MCF 10A (cell line): ENCODE results near the gene OTOA. TPM values are rescaled to one million over a fixed set of nuclear protein-coding genes. Genes with fewer than 3 reads are reported as not detected.
"Not testable (repeated sequence)": the region's sequence is repeated elsewhere in the genome, so short reads cannot be mapped to it uniquely, and the experiment has no call there.

ENCODE experiments used
- BruUV-seq: library from RNA; stranded (reverse); fragments of 400-500 nt; replicated peaks from 2 replicates; lab custom pipeline; 2021; lab: Mats Ljungman, UMichigan
- CTCF ChIA-PET: fragments of 300-600 bp; sonication (Branson Sonifier 250); formaldehyde crosslinking; extraction: SDS; loops from one replicate; lab custom pipeline; 2021; ENCODE audit warnings: antibody characterized with exemption, inconsistent platforms; lab: Yijun Ruan, JAX
- POLR2A ChIA-PET: fragments of 300-600, 350-650 bp; sonication (Branson Sonifier 250); formaldehyde crosslinking; extraction: SDS; loops from one replicate; lab custom pipeline; 2020; ENCODE audit warnings: antibody characterized with exemption, inconsistent platforms; lab: Yijun Ruan, JAX
- DNase-seq: peaks from one replicate; pipeline ENCODE4 v3.0.0-alpha.2; 2018; ENCODE audit not compliant: unreplicated experiment
- H3K27ac Mint-ChIP-seq: one replicate; pipeline ENCODE4 v1.8.0; 2022; ENCODE audit warnings: mild to moderate bottlenecking, low read depth, mixed read lengths; ENCODE audit not compliant: unreplicated experiment
- H3K27me3 Mint-ChIP-seq: one replicate; pipeline ENCODE4 v1.8.0; 2022; ENCODE audit warnings: mixed read lengths; ENCODE audit not compliant: insufficient read depth, unreplicated experiment
- H3K36me3 Mint-ChIP-seq: one replicate; pipeline ENCODE4 v1.8.0; 2022; ENCODE audit warnings: mild to moderate bottlenecking, moderate library complexity, mixed read lengths; ENCODE audit not compliant: insufficient read depth, unreplicated experiment
- H3K4me1 Mint-ChIP-seq: one replicate; pipeline ENCODE4 v1.8.0; 2022; ENCODE audit warnings: mixed read lengths; ENCODE audit not compliant: insufficient read depth, unreplicated experiment
- H3K4me3 Mint-ChIP-seq: one replicate; pipeline ENCODE4 v1.8.0; 2022; ENCODE audit warnings: mild to moderate bottlenecking, moderate library complexity, mixed read lengths; ENCODE audit not compliant: unreplicated experiment
- H3K9me3 Mint-ChIP-seq: one replicate; pipeline ENCODE4 v1.8.0; 2022; ENCODE audit warnings: mixed read lengths; ENCODE audit not compliant: unreplicated experiment
- intact Hi-C: fragments of 100-400 bp; cut with micrococcal nuclease; formaldehyde crosslinking; loops from 2 replicates; pipeline ENCODE4 v1.14.1; 2022
- total RNA-seq: library from RNA; stranded (reverse); gene quantifications from 2 replicates; pipeline ENCODE4 v1.2.3, GENCODE V29; 2022
- TF ChIP-seq, protein P1 (sequence below): fragments of 200-600 bp; IDR thresholded peaks from one replicate; pipeline ENCODE4 v1.8.0; 2022; ENCODE audit warnings: antibody characterized with exemption, mild to moderate bottlenecking; ENCODE audit not compliant: unreplicated experiment

The OTOA gene
- total RNA-seq, 1 experiment from 2014 or later: 0.12 TPM

DNA sequence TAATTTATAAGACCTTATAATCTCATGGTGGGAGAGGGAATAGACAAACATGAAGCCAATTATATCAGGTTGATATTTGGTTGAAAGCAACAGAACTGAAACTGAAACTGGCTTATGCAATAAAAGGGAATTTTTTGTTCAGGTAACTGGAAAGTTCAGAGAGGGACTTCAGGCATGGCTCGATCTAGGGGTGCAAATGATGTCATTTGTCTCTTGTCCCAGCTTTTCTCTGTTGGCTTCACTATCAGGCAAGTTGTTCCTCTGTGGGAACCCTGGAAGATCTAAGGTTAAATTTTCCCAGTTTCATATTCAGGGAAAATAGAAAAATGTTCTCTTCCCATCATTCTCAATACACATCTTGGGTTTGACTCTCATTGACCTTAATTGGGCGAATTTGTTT is 59.8 kb downstream of the OTOA start:
- H3K4me3 Mint-ChIP-seq: no peak overlapping the region
- H3K9me3 Mint-ChIP-seq: no peaks in the 10 kb centered on the region
- ChIA-PET CTCF (interaction anchor here (0.5 to 0.6 kb wide), 3 partner anchors 18 to 80 kb away, joined by 3 to 6 read pairs (median 4); no protein-coding TSS in a partner anchor), POLR2A (no interaction called here)
- H3K27me3 Mint-ChIP-seq: no peaks in the 10 kb centered on the region
- no peak for DNase-seq
- H3K36me3 Mint-ChIP-seq: no peaks in the 10 kb centered on the region
- H3K27ac Mint-ChIP-seq: no peak overlapping the region
- intact Hi-C loops: no loop called here
- no TSS peak for BruUV-seq
- peaks cover 4% of the 10 kb centered on the region for H3K4me1 Mint-ChIP-seq
- TF ChIP-seq, protein P1, sequence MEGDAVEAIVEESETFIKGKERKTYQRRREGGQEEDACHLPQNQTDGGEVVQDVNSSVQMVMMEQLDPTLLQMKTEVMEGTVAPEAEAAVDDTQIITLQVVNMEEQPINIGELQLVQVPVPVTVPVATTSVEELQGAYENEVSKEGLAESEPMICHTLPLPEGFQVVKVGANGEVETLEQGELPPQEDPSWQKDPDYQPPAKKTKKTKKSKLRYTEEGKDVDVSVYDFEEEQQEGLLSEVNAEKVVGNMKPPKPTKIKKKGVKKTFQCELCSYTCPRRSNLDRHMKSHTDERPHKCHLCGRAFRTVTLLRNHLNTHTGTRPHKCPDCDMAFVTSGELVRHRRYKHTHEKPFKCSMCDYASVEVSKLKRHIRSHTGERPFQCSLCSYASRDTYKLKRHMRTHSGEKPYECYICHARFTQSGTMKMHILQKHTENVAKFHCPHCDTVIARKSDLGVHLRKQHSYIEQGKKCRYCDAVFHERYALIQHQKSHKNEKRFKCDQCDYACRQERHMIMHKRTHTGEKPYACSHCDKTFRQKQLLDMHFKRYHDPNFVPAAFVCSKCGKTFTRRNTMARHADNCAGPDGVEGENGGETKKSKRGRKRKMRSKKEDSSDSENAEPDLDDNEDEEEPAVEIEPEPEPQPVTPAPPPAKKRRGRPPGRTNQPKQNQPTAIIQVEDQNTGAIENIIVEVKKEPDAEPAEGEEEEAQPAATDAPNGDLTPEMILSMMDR: no peak

DNA sequence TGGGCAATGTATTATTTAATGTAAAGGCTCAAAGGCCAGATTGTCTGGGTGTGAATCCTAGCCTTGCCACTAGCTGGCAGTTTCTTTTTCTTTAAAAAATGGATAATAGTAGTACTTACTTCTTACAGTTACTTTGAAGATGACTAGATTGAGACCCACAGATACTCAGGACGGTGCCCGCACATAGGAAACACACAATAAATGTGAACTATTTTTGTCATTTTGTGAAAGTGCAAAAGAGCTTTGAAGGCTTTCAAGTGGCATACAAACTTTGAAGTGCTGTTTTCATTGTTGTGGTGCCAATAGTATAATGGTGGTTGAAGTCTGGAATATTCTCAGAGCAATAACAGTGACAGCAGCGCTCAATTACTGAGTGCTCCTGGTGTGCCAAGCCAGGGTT is 63.6 kb downstream of the OTOA start:
- DNase-seq: no peak
- ChIA-PET POLR2A (interaction anchor here (1.5 kb wide), 1 partner anchor 8 kb away, joined by 4 read pairs; no protein-coding TSS in a partner anchor), CTCF (interaction anchor here (0.9 kb wide), 1 partner anchor 19 kb away, joined by 5 read pairs; no protein-coding TSS in a partner anchor)
- intact Hi-C loops: no loop called here
- H3K36me3 Mint-ChIP-seq: no peaks in the 10 kb centered on the region
- no peaks in the 10 kb centered on the region for H3K9me3 Mint-ChIP-seq
- no peaks in the 10 kb centered on the region for H3K27me3 Mint-ChIP-seq
- no peak overlapping the region for H3K27ac Mint-ChIP-seq
- no peaks in the 10 kb centered on the region for H3K4me1 Mint-ChIP-seq
- H3K4me3 Mint-ChIP-seq: no peak overlapping the region
- TF ChIP-seq, protein P1: no peak
- BruUV-seq: no TSS peak

DNA sequence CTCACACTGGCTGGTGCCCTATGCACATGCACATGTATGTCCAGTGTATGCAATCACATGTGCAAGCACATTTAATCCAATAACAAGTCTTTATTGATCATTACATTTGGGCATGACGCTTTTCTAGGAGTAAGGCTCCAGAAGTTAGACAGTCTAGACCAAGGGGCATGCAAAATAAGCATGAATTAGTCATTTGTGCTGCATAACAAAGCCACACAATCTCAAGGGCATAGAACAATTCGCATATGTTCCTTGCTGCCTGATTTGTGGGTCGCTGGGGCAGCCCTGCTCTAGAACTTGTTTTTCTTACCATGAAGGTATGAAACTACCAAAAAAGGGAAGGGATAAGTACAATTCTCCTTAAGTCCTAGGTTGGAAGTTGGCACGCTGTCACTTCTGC is 67.5 kb downstream of the OTOA start:
- H3K36me3 Mint-ChIP-seq, H3K9me3 Mint-ChIP-seq, CTCF ChIA-PET, DNase-seq, intact Hi-C loops, H3K4me3 Mint-ChIP-seq, H3K27ac Mint-ChIP-seq, BruUV-seq, H3K4me1 Mint-ChIP-seq, H3K27me3 Mint-ChIP-seq, POLR2A ChIA-PET: not testable (repeated sequence)

DNA sequence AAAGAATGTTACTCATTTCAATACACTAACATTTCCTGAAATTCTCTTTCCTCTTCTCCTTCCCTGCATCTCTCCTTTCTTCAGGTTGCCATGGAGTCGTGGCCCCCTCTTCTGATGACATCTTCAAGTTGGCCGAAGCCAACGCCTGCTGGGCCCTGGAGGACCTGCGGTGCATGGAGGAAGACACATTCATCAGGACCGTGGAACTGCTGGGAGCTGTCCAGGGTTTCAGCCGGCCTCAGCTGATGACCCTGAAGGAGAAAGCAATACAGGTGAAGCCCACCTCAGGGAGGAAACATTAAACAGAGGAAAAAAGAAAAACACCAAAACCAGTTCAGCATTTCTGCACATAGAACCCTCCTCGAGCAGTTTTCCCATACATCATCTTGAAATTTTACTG is 76.9 kb downstream of the OTOA start:
- not testable (repeated sequence) for BruUV-seq

DNA sequence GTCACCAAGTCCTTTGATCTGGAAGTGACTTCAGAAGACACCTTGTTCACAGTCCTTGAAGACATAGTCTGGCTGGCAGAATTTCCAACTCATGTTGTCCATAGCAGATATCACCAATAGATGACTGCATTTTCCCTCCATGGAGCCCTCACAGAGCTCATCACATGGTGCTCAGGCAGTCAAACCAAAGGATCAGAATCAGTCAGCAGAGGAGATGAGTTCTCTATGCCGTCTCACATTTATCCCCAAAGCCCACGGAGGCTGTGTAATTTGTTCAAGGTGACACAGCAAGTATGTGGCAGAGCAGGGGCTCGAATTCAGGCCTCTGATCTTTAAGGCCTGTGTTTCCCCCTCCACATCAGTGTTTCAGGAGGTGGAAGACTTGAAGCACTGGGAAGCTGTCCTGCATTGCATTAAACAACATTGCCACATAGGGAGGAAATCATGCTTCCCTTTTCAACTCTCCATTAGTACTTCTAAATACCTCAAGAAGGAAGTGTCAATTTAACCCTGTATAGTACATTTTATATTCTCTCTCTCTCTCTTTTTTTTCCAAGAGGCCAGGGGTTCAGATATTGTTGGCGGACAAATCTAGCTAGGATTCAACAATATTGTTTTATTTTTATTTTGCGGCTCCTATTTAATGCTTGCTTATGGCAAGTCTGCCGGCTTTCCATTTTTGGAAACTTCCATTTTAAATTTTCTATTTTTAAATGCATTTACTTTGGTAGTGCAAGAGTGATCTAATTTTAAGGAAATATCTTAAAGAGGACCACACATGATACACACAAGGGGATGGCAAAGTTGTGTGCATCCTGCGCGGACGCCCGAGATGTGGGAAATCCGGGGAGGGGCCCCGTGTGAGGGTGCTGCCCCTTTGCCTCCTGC is 92.7 kb downstream of the OTOA start:
- CTCF ChIA-PET, H3K4me3 Mint-ChIP-seq, intact Hi-C loops, POLR2A ChIA-PET, H3K27ac Mint-ChIP-seq, H3K4me1 Mint-ChIP-seq, H3K27me3 Mint-ChIP-seq, H3K9me3 Mint-ChIP-seq, BruUV-seq, H3K36me3 Mint-ChIP-seq, DNase-seq: not testable (repeated sequence)

More for the DNA sequence above, 76.9 kb downstream of the OTOA start:
- H3K36me3 Mint-ChIP-seq, DNase-seq, intact Hi-C loops, H3K4me3 Mint-ChIP-seq, H3K4me1 Mint-ChIP-seq, H3K27me3 Mint-ChIP-seq, H3K9me3 Mint-ChIP-seq, POLR2A ChIA-PET, H3K27ac Mint-ChIP-seq, CTCF ChIA-PET: not testable (repeated sequence)

DNA sequence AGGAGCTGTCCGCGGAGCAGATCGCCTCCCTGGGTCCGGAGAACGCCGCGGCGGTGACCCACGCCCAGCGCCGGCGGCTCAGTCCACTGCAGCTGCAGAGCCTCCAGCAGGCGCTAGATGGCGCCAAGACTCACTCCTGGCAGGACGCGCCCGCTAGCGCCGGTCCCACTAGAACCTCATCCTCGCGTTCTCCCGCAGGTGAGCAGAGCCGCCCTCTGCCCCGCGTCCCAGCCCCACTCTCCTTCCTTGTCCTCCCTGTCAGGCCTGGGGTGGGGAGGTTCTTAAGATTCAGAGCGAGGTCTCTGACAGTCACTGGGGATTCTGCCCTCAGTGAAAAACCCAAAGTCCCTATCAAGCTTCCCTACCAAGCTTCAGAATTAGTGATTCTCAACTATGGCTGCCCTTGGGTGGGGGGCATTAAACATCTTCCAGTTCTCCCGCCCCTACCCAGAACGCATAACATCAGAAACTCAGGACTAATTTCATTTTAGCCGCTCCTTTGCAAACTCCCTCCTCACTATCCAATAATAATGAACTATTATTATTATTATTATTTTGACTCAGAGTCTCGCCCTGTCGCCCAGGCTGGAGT is 93.4 kb downstream of the OTOA start:
- H3K36me3 Mint-ChIP-seq, CTCF ChIA-PET, H3K4me1 Mint-ChIP-seq, H3K9me3 Mint-ChIP-seq, DNase-seq, intact Hi-C loops, POLR2A ChIA-PET, BruUV-seq, H3K27me3 Mint-ChIP-seq, H3K27ac Mint-ChIP-seq, H3K4me3 Mint-ChIP-seq: not testable (repeated sequence)

DNA sequence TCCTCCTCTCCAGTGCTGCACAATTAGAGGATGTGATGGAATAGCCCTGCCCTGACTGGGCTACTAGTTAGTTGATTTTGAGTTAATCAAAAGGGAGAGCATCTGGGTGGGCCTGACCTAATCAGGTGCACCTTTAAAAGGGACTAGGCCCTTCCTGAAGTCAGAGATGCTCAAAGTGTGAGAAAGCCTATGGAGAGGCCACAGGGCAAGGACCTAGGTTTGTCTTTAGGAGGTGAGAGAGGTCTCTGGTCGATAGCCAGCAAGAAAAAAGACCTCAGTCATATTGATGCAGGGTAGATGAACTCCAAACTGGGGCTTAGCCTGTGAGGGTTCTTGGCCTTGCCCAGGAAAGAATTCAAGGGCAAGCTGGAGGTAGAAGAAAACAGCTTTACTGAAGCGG is 104.5 kb downstream of the OTOA start:
- BruUV-seq, DNase-seq, H3K4me3 Mint-ChIP-seq, H3K27ac Mint-ChIP-seq, CTCF ChIA-PET, POLR2A ChIA-PET, H3K27me3 Mint-ChIP-seq, H3K9me3 Mint-ChIP-seq, H3K36me3 Mint-ChIP-seq, H3K4me1 Mint-ChIP-seq, intact Hi-C loops: not testable (repeated sequence)
